Measurements from ENCODE around the gene GAS2L2. TPM values are rescaled to one million over a fixed set of nuclear protein-coding genes. Genes with fewer than 3 reads are reported as not detected.

The GAS2L2 gene
- total RNA-seq, 4 donors from 2014 or later = 0.22 to 0.51 TPM; not detected in 2

DNA sequence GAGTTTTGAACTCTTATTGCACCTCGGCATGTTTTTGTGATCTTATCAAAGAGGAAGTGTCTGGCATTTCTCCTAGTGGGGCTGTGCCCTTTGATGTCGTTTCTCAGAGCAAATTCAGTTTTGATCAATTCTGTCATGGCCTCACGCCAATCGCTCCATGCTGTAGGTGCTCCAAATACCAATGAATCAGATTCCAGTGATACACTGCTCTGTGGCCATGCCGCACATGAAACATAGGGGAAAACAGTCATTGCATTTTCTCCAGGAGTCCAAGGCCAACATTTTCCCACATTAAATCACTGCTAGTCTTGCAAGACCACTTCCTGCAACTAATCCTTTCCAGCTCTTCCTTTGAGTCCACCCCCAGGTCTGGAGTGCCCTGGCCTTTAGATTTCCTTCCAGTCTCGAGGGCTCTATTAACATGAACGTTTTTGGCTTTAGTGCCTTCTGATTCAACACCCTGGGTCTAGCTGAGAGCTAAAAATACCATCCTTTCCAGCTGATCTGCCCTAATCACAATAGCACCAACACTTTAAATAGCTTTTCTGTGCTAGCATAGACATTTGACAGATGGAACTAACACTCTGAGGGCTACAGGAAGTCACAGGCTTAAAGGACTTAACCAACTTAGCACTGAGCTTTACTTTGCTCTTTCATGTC is 39.8 kb downstream of the GAS2L2 start:
- TF ChIP-seq, protein P1, sequence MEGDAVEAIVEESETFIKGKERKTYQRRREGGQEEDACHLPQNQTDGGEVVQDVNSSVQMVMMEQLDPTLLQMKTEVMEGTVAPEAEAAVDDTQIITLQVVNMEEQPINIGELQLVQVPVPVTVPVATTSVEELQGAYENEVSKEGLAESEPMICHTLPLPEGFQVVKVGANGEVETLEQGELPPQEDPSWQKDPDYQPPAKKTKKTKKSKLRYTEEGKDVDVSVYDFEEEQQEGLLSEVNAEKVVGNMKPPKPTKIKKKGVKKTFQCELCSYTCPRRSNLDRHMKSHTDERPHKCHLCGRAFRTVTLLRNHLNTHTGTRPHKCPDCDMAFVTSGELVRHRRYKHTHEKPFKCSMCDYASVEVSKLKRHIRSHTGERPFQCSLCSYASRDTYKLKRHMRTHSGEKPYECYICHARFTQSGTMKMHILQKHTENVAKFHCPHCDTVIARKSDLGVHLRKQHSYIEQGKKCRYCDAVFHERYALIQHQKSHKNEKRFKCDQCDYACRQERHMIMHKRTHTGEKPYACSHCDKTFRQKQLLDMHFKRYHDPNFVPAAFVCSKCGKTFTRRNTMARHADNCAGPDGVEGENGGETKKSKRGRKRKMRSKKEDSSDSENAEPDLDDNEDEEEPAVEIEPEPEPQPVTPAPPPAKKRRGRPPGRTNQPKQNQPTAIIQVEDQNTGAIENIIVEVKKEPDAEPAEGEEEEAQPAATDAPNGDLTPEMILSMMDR (IDR thresholded peaks at IDR 0.05; ENCODE audit: low read depth) = no peak

DNA sequence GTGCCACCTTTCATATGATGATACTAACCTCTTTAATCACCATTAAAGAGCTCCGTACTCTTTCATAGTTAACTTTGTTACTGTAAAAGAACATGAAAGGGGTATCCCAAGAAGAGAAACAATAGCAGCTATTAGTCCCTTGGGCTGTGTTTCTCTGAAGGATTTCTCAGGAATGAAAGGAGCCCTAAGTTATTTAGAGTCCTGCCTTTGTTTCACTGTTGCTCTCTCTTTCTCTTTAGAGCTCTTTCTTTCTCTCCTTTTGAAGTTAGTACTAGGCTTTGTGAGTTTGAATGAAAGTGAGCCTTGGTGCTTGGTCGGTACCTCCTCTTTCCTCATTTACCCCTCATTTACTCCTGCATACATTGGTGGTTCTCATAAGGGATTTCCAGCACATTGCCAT is 42.1 kb downstream of the GAS2L2 start:
- TF ChIP-seq, protein P1 (IDR thresholded peaks at IDR 0.05; ENCODE audit: low read depth) = no peak

DNA sequence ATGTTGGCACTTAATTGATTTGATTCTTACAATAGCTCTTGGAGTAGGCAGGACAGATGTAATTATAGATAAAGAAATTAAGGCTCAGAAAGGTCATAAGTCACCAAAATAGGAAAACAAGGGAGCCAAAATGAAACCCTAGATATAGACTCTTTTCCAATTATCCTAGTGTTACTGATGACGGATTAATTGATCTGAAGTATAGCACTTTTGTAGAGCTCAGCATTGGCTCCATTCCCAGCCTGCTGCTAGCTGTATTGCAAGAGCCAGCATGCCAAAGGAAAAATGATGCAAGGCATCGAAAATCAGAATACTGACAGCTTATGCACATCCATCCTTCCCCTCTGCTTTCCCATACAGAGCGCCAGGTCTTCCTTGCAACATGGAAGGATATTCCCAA is 43.2 kb downstream of the GAS2L2 start:
- TF ChIP-seq, protein P1 (IDR thresholded peaks at IDR 0.05; ENCODE audit: low read depth) = no peak

DNA sequence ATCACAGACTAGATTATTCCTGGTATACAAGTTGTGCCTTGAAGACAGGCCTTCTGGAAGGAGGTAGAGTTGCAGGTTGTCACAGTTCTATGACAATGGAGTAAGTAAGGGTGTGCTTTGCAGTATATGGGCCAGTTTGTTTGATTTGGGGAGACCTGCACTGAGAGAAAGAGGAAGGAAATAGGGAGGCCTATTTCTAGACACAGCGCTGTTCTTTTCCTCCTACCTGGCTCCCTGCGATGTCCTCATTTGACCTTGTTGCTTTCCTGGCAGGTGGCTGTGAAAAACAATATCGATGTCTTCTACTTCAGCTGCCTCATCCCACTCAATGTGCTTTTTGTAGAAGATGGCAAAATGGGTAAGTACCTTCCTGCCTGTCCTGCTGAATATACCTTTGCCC is 44.1 kb downstream of the GAS2L2 start:
- TF ChIP-seq, protein P1 (IDR thresholded peaks at IDR 0.05; ENCODE audit: low read depth) = no peak

DNA sequence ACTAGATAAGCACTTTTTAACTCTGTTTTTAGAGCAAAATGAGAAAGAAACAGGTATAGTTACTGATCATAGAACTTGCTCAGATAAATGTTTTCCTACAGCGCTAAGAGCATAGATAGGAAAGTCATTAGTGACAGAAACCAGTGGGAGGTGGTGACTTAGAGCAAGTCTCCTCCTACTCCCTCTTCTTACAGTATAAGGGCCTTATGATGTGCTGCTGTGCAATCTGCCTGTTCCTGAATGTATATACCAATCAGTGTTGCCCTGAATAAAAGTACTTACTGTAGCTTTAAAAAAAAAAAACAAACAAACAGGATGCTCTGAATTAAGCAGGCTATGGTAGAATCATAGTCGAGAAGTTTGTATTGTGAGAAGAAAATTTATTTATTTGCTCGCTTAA is 44.9 kb downstream of the GAS2L2 start:
- TF ChIP-seq, protein P1 (IDR thresholded peaks at IDR 0.05; ENCODE audit: low read depth) = no peak

DNA sequence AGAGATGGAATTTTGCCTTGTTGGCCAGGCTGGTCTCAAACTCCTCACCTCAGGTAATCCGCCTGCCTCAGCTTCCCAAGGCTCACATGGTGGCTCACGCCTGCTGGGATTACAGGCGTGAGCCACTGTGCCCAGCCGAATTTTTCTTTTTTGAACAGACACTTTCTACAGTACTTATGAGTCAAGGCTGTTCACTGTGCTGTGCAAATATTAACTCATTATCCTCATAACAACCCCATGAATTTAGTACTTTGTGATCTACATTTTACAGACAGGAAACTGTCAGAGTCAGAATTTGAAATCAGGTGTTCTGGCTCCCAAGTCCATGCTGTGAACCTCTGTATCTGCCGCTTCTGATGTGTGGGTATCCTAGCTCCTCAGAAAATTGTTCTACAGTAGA is 47.3 kb downstream of the GAS2L2 start:
- TF ChIP-seq, protein P1 (IDR thresholded peaks at IDR 0.05; ENCODE audit: low read depth) = no peak

DNA sequence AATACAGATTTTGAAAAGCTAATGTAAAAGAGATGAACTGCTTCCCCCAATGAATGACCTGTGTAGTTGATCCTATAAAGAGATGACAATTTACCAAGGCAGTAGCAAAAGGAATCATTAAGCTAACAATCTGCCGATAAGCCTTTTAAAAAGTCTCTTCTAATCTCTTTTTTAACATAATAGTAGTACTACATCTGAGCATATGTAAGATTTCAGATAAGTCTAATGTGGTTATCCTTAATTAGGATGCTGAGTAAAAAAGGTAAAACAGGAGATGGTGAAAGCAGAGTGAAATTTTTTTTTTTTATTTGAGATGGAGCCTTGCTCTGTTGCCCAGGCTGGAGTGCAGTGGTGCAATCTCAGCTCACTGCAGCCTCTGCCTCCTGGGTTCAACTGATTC is 47.8 kb downstream of the GAS2L2 start:
- TF ChIP-seq, protein P1 (IDR thresholded peaks at IDR 0.05; ENCODE audit: low read depth) = no peak

All from subcutaneous adipose tissue (tissue), 4 donors.